ENCODE data around the gene TMEM130. TPM values are rescaled to one million over a fixed set of nuclear protein-coding genes. Genes with fewer than 3 reads are reported as not detected.

TMEM130 gene
- total RNA-seq, 6 donors from 2014 or later, result 0.30 to 10.2 (median 2.7) TPM

DNA sequence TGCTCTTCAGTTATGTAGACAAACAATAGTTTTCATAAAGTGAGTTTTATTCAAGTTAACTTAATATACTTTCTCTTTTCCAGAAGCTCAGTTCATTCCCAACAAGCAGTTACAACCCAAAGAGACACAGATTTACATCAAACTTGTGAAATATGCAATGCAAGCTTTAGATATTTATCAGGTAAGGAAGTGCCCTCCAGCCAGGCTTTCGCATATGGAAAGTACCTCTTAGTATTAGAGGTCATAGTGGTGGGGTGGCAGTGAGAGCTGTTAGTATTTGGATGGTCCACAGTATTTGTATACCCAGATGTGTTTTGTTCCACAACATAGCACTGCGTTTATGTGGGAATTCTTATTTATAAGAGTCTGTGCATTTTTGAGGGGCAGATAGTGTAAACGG, 40.6 kb upstream of the TMEM130 start:
- TF ChIP-seq POLR2A (IDR thresholded peaks at IDR 0.05), result no peak
- TF ChIP-seq EP300 (IDR thresholded peaks at IDR 0.05), result no peak
- no peak for TF ChIP-seq POLR2AphosphoS5 (IDR thresholded peaks at IDR 0.05)
- TF ChIP-seq, protein P1, sequence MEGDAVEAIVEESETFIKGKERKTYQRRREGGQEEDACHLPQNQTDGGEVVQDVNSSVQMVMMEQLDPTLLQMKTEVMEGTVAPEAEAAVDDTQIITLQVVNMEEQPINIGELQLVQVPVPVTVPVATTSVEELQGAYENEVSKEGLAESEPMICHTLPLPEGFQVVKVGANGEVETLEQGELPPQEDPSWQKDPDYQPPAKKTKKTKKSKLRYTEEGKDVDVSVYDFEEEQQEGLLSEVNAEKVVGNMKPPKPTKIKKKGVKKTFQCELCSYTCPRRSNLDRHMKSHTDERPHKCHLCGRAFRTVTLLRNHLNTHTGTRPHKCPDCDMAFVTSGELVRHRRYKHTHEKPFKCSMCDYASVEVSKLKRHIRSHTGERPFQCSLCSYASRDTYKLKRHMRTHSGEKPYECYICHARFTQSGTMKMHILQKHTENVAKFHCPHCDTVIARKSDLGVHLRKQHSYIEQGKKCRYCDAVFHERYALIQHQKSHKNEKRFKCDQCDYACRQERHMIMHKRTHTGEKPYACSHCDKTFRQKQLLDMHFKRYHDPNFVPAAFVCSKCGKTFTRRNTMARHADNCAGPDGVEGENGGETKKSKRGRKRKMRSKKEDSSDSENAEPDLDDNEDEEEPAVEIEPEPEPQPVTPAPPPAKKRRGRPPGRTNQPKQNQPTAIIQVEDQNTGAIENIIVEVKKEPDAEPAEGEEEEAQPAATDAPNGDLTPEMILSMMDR (IDR thresholded peaks at IDR 0.05), result no peak
- no peak overlapping the region for H3K27ac ChIP-seq

GRCh38 chr7:98909487-98909886, 39.7 kb upstream of the TMEM130 start:
- no peak for TF ChIP-seq POLR2A (IDR thresholded peaks at IDR 0.05)
- TF ChIP-seq, protein P1 (IDR thresholded peaks at IDR 0.05), result no peak
- TF ChIP-seq EP300 (IDR thresholded peaks at IDR 0.05), result no peak
- TF ChIP-seq POLR2AphosphoS5 (IDR thresholded peaks at IDR 0.05), result no peak
- no peak for ATAC-seq (ENCODE audit: low FRiP score in 2 of 2)
- Histone ChIP-seq H3K4me3 (no peak overlapping the region), H3K27me3 (no peaks in the 10 kb centered on the region), H3K9me3 (no peaks in the 10 kb centered on the region), H3K4me1 (no peaks in the 10 kb centered on the region), H3K27ac (no peak overlapping the region), H3K36me3 (peaks cover 53 to 99% (median 89%) of the 10 kb centered on the region in 4 donors)
- no peak for DNase-seq
- WGBS, 2 donors, result 88 to 93% methylated on average over 7 to 8 of the region's 8 CpGs

More for the DNA sequence above, 40.6 kb upstream of the TMEM130 start:
- no peaks in the 10 kb centered on the region for H3K27me3 ChIP-seq
- H3K4me3 ChIP-seq, result no peak overlapping the region
- 92 to 96% methylated on average over 3 of the region's 3 CpGs for WGBS, 2 donors
- no peak for DNase-seq
- no peak for ATAC-seq (ENCODE audit: low FRiP score in 2 of 2)
- H3K36me3 ChIP-seq, result peaks cover 46 to 97% (median 83%) of the 10 kb centered on the region in 4 donors
- no peaks in the 10 kb centered on the region for H3K9me3 ChIP-seq
- H3K4me1 ChIP-seq, result no peaks in the 10 kb centered on the region

GRCh38 chr7:98908585-98908984, 38.8 kb upstream of the TMEM130 start:
- Histone ChIP-seq H3K9me3 (no peaks in the 10 kb centered on the region), H3K4me3 (no peak overlapping the region), H3K27ac (no peak overlapping the region), H3K36me3 (peaks cover 58 to 99% (median 95%) of the 10 kb centered on the region in 4 donors), H3K27me3 (no peaks in the 10 kb centered on the region), H3K4me1 (no peaks in the 10 kb centered on the region)
- ATAC-seq (ENCODE audit: low FRiP score in 2 of 2) (no peak), DNase-seq (peak in 1 of 2 donors; percentile 63)
- TF ChIP-seq, protein P1 (IDR thresholded peaks at IDR 0.05), result no peak
- TF ChIP-seq EP300 (IDR thresholded peaks at IDR 0.05) (no peak), POLR2A (IDR thresholded peaks at IDR 0.05) (no peak), POLR2AphosphoS5 (IDR thresholded peaks at IDR 0.05) (no peak)
- 91 to 97% methylated on average over 19 of the region's 19 CpGs for WGBS, 2 donors

- WGBS, 2 donors, result 91 to 96% methylated on average over 5 of the region's 5 CpGs
- H3K36me3 ChIP-seq, result peaks cover 58 to 99% (median 90%) of the 10 kb centered on the region in 4 donors
- no peak for ATAC-seq (ENCODE audit: low FRiP score in 2 of 2)
- H3K27ac ChIP-seq, result no peak overlapping the region
- DNase-seq, result peak in 1 of 2 donors; percentile 47
- no peaks in the 10 kb centered on the region for H3K27me3 ChIP-seq
- H3K4me1 ChIP-seq, result no peaks in the 10 kb centered on the region
- TF ChIP-seq POLR2AphosphoS5 (IDR thresholded peaks at IDR 0.05) (no peak), POLR2A (IDR thresholded peaks at IDR 0.05) (no peak), EP300 (IDR thresholded peaks at IDR 0.05) (no peak)
- TF ChIP-seq, protein P1 (IDR thresholded peaks at IDR 0.05), result no peak
- H3K4me3 ChIP-seq, result no peak overlapping the region
- H3K9me3 ChIP-seq, result no peaks in the 10 kb centered on the region
These were observed 37.8 kb upstream of the TMEM130 start for GRCh38 chr7:98907570-98907969.

DNA sequence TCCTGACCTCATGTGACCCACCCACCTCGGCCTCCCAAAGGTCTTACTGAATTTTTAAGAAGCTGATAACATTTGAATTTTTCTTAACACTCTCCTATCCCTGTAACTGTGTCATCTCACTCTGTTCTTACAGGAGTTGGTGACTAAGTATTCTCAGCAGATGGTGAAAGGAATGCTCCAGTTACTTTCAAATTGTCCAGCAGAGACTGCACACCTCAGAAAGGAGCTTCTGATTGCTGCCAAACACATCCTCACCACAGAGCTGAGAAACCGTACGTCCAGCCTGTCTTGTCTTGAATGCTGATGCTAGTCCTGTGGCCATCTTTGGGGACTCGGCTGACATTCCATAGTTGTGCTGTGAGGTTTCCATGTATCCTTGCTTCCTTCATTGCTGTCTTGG, 33.4 kb upstream of the TMEM130 start:
- no peaks in the 10 kb centered on the region for H3K4me1 ChIP-seq
- peaks cover 38 to 99% (median 87%) of the 10 kb centered on the region in 4 donors for H3K36me3 ChIP-seq
- no peaks in the 10 kb centered on the region for H3K9me3 ChIP-seq
- no peak overlapping the region for H3K27ac ChIP-seq
- H3K4me3 ChIP-seq, result no peak overlapping the region
- no peaks in the 10 kb centered on the region for H3K27me3 ChIP-seq
- 90 to 96% methylated on average over 4 of the region's 4 CpGs for WGBS, 2 donors
- TF ChIP-seq, protein P1 (IDR thresholded peaks at IDR 0.05), result no peak
- TF ChIP-seq EP300 (IDR thresholded peaks at IDR 0.05) (no peak), POLR2A (IDR thresholded peaks at IDR 0.05) (no peak)
- DNase-seq, result no peak
- no peak for ATAC-seq (ENCODE audit: low FRiP score in 2 of 2)

Measured in upper lobe of left lung (tissue), 6 donors.